KOPT-K1 (cell line): ENCODE measurements around the gene SBSN.
"Not testable (repeated sequence)": the region's sequence is repeated elsewhere in the genome, so short reads cannot be mapped to it uniquely, and the experiment has no call there.

ENCODE experiments used
- H3K27ac ChIP-seq: fragments of 200-600 bp; sonication (generic); 2 replicates; pipeline ENCODE4 v1.5.1; 2016; ENCODE audit warnings: antibody characterized with exemption, mild to moderate bottlenecking, low read depth, low read length; ENCODE audit not compliant: poor library complexity, severe bottlenecking
- H3K36me3 ChIP-seq: fragments of 200-600 bp; sonication (generic); 2 replicates; pipeline ENCODE4 v1.5.1; 2017; ENCODE audit warnings: antibody characterized with exemption, mild to moderate bottlenecking, low read length, moderate library complexity; ENCODE audit not compliant: insufficient read depth
- H3K9me3 ChIP-seq: fragments of 200-600 bp; sonication (generic); 2 replicates; pipeline ENCODE4 v1.5.1; 2017; ENCODE audit warnings: antibody characterized with exemption, low read length, mild to moderate bottlenecking; ENCODE audit not compliant: insufficient read depth, poor library complexity, severe bottlenecking

SBSN gene

DNA sequence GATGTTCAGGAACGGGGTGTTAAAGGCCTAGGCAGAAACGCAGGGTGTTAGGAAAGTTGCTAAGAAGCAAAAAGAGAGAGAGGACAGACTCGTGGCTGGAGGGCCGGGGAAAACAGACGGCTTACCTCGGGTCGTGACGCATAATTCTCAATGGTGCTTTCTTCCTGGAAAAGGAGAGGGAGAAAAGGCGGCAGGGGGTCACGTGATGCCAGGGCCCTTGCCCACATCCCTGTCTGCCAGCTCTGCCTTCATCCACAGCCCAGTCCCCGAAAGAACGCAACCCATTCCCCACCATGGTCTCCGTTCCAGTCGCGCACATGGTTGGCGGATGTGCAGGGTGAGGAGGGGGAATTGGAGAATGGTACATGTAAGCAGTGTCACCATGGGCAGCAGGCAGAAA is 39.4 kb downstream of the SBSN start:
- H3K9me3 ChIP-seq: no peaks in the 10 kb centered on the region
- H3K36me3 ChIP-seq: no peaks in the 10 kb centered on the region
- no peak overlapping the region for H3K27ac ChIP-seq

DNA sequence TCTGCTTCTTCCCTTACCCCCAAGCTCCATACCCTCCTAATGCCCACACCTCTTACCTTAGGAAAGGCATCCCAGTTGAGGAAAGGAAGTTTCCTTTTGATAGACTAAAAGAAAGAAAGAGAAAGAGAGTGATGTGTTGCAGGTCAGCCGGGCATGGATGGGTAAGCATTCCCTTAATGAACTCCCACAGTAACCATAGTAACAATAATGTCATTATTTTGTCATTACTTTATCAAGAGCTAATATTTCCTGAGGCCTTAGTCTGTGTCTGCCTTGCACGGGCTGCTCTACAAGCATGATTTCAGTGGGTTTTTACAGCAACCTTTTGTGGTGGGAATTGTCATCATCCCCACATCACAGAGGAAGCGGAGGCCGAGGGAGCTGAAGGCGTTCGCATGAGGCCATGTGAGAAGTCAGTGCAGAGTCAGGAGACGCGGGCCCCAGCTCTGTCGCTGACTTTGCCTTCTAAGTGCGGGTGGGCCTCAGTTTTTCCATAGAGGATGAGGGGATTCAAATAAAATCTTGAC is 40.4 kb downstream of the SBSN start:
- Histone ChIP-seq H3K9me3 (no peaks in the 10 kb centered on the region), H3K36me3 (no peaks in the 10 kb centered on the region), H3K27ac (no peak overlapping the region)

DNA sequence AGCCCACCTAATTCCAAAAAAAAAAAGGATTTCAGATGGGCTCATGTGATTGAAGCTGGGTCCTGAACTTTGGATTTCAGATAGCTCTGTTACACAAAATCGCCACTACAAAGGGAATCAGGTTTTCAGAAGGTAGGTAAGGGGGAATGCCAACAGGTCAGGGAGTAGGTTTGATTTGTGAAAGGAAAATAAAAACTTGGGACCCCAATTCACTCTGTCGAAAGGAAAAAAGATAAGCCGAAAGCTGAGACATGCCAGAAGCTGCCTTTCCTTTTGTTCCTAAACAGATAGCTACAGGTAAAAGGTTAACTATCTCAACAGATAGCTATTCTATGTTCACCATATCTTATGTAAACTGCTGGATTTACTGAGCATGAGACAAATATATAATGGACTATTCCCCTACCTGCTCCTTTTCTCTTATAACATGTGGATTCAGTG is 41.8 kb downstream of the SBSN start:
- no peaks in the 10 kb centered on the region for H3K36me3 ChIP-seq
- H3K27ac ChIP-seq: no peak overlapping the region
- H3K9me3 ChIP-seq: no peaks in the 10 kb centered on the region

DNA sequence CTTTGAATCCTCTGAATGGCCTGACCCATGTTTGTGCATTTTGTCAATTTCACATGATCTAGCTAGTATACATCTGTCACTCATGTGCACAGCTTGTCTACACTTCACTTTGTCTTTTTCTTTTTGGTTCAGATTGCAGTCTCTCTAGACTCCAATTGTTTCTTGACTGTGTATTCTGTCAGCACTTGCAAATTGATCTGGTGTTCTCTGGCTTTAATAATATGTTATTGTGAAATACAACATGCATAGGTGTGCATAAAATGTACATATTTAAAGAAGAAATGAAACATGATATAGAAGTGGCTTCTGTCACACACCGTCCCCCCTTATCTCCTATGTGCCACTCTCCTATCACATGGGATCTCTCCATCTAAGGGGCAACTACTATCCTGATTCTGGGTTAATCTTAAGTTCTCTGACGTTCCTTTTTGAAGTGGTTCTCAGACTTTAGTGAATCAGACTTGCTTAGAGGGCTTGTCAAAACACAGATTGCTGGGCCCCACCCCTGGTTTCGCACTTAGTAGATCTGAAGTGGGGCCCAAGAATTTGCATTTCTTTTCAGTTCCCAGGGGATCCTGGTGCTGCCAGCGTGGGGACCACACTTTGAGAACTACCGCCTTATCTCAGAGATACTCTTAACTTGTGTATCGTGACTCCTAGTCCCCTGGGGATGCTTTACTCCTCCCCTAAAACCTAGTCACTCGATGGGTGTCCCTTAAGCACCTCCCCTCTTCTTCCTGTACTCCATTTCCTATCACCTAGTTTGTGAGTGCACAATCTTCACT is 43.7 kb downstream of the SBSN start:
- H3K36me3 ChIP-seq: no peaks in the 10 kb centered on the region
- H3K9me3 ChIP-seq: no peaks in the 10 kb centered on the region
- no peak overlapping the region for H3K27ac ChIP-seq

DNA sequence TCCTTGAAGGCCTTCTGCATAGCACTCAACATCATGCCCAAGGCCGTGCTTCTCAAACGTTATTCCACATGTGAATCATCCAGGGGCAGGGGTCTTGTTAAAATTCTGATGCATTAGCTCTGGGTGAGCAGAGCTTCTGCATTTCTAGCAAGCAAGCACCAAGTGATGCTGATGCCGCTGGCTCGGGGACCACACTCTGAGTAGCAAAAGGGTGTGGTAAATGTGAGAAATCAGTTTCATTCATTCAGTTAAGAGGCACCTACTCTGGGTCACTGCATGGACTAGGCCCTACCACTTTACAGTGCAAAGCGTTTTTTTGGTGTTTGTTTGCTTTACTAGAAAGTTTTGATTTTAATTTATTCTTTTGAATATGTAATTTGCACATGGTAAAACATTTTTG is 45.0 kb downstream of the SBSN start:
- no peaks in the 10 kb centered on the region for H3K36me3 ChIP-seq
- H3K27ac ChIP-seq: no peak overlapping the region

DNA sequence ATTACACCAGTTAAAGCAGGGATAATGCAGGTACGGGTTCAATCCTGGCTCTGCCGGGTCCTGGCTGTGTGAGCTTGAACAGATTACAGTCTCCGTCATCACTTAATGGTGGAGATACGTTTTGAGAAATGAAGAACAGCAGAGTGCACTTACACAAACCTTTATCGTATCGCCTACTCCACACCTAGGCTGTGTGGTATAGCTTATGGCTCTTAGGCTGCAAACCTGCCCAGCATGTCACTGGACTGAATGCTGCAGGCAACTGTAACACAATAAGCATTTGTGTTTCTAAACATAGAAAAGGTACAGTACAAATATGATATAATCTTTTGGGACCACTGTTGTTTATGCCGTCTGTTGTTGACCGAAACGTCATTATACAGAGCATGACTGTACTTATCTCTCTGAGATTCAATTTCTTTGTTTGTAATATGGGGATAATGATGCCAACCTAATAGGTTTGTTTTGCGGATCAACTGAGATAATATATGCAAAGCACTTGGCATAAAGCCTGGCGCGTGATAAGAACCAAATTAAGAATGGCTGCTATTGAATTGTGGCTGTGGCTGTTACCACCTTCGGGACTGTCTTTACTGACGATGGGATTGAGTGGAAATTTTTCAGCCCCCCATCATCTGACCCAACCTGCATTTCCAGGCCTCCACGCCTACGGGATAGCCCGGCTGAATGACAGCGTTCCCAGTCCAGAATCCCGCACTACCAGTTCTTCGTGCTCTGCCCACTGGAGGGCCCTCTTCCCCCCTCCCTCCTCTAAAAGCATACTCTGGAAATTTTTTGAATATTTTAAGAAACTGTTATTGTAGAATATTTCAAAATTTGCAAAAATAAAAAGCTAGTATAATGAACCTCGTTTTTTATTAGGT is 49.1 kb downstream of the SBSN start:
- Histone ChIP-seq H3K36me3 (no peaks in the 10 kb centered on the region), H3K27ac (no peak overlapping the region), H3K9me3 (no peaks in the 10 kb centered on the region)

More for the DNA sequence above, 45.0 kb downstream of the SBSN start:
- H3K9me3 ChIP-seq: no peaks in the 10 kb centered on the region

DNA sequence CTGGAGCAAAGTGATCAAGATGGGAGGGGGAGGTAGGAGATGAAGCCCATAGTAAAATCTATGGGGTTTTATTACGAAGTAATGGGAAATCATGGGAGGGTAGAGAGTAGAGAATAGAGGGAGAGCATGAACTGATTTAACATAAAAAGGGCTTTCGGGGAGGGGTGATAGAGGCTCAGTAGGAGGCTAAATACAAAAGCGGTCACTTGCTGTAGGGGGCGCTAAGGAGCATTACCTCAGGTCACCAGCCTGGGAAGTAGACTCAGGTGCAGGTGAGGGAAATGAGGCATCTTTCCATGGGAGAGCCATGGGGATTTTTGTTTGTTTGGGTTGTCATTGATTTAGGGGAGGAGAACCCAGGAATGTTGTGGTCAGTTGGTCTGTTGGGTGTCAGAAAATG is 52.0 kb downstream of the SBSN start:
- Histone ChIP-seq H3K36me3 (no peaks in the 10 kb centered on the region), H3K27ac (no peak overlapping the region), H3K9me3 (no peaks in the 10 kb centered on the region)

DNA sequence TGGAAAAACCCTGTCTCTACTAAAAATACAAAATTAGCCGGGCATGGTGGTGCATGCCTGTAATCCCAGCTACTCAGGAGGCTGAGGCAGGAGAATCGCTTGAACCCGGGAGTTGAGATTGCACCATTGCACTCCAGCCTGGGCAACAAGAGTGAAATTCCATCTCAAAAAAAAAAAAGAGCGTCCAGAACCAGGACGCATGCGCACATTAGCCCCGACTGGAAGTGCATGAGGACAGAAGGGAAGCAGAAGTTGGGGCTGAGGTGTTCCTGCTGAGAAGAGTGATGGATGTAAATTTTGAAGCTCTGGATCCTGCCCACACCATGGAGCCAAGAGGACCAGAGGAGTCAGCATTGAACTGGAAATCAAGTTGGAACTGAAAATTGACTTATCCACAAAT is 53.5 kb downstream of the SBSN start:
- H3K9me3 ChIP-seq, H3K36me3 ChIP-seq: not testable (repeated sequence)

DNA sequence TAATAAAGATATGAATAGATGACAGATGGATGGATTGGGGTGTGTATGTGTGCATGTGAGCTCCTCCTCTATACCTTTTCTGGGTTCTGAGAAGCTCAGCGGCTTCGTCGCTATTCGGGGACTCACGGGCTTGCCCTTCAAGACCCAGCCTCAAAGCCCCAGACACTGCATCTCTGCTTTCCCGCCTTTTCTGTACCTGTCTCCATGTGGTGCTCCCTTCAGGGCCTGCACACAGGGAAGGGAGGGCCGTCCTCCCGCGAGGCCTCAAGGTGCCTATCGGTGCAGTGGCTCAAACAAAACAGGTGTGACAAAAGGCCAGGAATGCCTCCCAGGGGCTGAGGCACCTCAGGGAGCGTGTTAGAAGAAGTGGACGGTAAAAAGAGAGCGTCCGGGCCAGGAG is 54.0 kb downstream of the SBSN start:
- Histone ChIP-seq H3K36me3 (no peaks in the 10 kb centered on the region), H3K27ac (no peak overlapping the region)

More for the DNA sequence above, 53.5 kb downstream of the SBSN start:
- not testable (repeated sequence) for H3K27ac ChIP-seq

More for the DNA sequence above, 54.0 kb downstream of the SBSN start:
- H3K9me3 ChIP-seq: no peaks in the 10 kb centered on the region
